GM21717 (cell line): ENCODE results near the gene TNFRSF4.

Source experiments
- ATAC-seq: cut with Tn5 transposase; IDR thresholded peaks from one replicate; pipeline ENCODE4 v1.9.1; 2021; ENCODE audit warnings: mild to moderate bottlenecking, moderate library complexity; ENCODE audit not compliant: unreplicated experiment

TNFRSF4 gene

DNA sequence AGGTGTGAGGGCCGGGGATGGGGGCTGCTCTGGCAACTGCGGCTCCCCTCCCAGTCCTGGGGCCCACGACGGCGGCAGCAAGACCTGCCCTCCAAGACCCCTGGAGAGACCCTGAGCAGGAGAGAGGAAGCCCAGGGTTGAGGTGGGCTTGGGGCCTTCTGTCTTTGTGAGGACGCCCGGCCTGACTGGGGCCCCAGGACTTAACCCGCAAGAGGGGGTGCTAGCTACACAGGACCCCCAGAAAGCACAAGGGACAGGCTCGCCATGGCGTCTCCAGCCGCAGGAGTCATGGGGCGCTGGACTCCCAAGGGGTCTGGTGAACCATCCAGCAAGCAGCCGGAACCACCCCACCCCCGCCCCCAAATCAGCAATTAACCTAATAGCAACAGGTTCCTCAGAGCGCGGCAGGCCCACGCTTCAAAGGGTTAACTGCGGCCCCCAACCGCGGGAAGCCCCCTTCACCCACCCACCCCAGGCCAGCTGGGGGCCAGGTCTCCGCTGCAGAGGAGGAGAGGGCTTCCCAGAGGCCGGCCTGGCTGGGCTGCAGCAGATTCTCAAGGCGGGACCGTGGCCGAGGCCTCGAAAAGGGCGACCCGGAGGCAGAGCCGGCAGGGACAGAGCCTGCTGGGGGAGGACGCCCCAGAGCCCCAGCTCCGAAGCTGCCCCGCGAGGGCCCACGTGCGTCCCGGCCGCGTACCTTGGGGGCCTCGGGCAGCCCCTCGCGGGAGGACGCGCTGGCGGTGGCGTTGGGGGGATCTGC is 32.0 kb upstream of the TNFRSF4 start:
- no peak for ATAC-seq

DNA sequence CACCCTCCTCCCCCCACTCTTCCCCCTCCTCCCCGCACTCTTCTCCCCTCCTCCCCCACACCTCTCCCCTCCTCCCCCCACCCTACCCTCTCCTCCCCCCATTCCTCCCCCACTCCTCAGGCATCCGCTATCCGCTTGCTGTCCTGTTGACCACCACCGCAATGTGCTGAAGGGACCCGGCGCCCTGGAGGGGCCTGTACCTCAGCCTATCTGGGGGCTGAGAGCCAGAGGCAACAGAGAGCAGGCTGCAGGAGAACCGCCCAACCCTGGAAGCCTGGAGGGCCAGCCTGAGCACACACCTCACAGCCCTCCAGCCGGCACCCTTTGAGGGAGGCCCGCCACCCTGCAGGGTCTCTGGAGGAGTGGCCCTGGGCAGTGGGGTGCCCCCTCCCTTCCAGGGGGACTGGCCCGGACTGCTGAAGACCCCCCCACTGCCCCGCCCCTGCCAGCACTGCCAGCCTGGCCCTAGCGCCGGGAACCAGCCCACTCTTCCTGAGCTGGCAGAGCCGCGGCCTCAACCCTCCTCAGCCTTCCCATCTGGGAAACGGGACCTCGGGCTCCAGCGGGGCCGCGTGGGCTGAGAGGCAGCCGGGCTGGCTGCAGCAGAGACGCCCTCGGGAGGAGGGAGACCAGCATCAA is 31.3 kb upstream of the TNFRSF4 start:
- no peak for ATAC-seq

- ATAC-seq: no peak
Observed at GRCh38 chr1:1244192-1244811, 30.3 kb upstream of the TNFRSF4 start.

DNA sequence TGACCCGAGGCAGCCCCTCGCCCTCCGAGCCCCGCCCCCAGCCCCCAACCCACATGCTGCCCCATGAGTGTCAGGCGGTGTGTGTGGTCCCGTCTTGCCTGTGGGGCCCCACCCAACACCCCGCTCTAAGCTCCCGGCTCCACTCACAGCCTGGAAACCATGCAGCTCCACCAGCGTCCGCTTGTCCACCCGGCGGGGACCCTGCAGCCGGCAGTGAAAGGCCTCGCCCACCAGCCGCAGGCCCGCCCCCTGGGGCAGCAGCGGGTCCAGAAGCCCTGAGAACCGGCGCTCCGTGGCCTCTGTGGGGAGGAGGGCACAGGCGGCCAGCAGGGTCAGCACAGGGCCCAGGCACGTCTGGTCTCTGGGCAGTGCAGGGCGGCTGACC is 29.8 kb upstream of the TNFRSF4 start:
- no peak for ATAC-seq

DNA sequence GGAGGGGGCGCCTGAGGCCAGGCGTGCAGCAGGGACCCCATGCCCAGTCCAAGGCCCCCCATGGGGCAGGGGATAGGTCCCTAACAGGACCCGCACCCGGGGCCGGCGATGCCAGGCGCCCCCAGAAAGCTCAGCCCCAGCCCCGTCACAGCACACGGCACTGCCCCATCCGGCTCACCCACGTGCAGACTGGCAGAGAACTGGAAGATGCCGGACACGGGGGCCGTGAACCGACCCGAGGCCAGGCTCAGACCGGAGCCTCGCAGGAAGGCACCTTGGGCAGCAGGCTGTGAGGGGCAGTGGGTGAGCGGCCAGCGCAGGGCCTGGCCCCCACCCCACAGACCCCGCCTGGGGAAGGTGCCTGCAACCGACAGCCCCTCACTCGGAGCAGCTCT is 29.3 kb upstream of the TNFRSF4 start:
- no peak for ATAC-seq

- ATAC-seq: no peak
Observed at GRCh38 chr1:1242461-1243265, 28.7 kb upstream of the TNFRSF4 start.

GRCh38 chr1:1241588-1242219 is 27.8 kb upstream of the TNFRSF4 start:
- no peak for ATAC-seq

DNA sequence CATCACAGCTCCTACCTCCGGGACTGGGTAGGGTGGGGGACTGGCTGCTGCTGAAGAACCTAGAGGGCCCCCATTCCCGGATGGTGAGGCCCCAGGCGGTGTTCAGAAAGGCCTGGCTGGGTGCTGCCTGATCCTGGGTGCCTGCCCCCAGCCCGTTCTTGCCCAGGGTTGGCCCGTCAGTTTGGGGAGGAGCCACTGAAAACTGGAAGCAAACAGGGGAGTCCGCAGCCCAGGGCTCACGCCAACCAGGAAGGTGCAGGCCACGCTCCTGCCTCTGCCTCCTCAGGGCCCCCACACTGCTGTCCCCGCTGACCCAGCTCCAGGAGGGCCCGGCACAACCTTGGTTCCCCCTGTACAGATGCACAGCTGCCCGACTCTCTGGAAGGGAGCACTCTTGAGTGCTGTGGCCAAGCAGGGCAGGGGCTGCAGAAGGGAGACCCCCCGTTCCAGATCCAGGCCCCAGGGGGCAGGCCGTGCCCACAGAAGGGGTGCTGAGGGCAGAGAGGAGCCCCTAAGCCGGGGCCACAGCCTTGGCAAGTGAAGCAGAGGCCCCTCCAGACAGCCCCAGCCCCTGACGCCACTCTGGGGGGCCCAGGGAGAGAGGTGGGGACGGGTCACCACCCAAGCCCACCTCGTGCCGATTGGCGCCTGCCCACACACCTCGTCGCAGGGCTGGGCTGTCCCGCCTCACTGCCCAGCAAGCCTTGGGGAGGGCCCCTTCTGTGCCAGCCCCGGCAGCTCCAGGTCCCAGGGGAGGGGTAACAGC is 27.1 kb upstream of the TNFRSF4 start:
- no peak for ATAC-seq

GRCh38 chr1:1240348-1240732 is 26.4 kb upstream of the TNFRSF4 start:
- ATAC-seq: no peak

DNA sequence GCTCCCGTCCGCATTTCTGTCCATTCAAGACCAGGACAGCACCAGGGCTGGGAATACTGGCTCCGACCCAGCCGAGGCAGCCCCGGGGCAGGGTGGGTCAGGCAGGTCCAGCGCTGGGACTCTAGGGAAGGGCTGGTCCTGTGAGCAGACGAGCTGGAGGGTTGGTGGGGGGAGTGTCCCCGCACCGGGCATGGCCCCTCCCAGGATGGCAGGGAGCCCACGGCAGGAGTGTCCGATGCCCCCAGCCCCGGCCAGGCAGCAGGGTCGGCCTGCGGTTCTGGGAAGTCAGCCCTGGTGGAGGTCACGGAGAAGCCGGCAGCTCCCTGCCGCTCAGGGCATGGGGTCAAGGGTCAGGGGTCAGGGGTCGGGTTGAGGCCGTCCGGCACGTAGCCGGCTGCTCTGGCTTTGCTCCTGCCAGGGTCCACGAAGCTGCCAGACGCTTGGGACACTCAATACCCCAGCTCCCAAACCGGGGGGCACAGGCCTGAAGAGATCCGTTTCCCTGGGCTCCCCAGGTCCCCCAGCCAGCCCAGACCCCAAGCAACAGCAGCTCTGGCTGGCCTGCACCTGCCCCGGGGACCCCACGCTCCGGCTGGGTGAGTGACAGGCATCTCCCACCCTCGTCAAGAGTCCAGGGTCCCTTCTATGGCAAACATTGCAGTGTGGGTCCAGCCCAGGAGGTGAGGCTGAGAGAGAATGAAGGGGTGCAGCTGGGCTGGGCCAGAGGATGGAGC is 25.8 kb upstream of the TNFRSF4 start:
- no peak for ATAC-seq

- no peak for ATAC-seq
Observed at GRCh38 chr1:1239227-1239613, 25.3 kb upstream of the TNFRSF4 start.

GRCh38 chr1:1238702-1239178 is 24.8 kb upstream of the TNFRSF4 start:
- ATAC-seq: no peak

DNA sequence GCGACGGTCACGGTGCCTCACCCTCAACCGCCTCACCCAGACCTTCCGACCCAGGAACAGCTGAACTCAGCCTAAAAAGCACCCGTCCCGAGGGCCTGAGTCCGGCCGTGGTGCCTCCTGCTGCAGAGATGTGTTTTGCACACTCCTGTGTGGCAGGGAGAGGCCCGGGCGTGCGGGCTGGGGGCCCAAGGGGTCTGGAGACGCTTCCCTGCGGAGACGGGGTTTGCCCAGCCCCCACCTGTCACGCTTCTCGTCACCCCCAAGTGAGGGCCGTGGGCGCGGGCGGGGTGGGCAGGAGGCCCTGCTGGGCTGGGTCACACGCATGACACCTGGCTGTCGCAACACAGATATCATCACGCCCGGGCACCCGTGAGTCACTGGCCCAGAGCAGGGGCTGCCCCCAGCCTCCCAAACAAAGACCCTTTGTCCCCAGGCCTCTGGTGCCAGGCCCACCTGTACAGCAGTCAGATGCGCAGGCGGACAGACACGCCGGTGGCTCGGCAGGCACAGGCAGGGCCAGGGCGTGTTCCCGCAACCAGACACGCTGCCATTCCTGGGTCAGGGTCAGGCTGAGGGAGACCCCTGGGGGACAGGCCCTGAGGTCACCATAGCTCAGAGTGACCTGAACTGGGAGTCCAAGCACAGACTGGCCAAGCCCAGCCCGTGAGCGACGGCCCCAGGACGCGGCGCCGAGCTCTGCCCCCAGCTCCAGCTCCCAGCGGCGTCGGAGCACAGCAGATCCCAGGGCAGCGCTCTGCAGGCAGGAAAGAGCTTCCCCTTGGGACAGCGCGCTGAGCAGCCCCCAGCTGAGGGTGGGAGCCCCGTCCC is 24.1 kb upstream of the TNFRSF4 start:
- no peak for ATAC-seq

DNA sequence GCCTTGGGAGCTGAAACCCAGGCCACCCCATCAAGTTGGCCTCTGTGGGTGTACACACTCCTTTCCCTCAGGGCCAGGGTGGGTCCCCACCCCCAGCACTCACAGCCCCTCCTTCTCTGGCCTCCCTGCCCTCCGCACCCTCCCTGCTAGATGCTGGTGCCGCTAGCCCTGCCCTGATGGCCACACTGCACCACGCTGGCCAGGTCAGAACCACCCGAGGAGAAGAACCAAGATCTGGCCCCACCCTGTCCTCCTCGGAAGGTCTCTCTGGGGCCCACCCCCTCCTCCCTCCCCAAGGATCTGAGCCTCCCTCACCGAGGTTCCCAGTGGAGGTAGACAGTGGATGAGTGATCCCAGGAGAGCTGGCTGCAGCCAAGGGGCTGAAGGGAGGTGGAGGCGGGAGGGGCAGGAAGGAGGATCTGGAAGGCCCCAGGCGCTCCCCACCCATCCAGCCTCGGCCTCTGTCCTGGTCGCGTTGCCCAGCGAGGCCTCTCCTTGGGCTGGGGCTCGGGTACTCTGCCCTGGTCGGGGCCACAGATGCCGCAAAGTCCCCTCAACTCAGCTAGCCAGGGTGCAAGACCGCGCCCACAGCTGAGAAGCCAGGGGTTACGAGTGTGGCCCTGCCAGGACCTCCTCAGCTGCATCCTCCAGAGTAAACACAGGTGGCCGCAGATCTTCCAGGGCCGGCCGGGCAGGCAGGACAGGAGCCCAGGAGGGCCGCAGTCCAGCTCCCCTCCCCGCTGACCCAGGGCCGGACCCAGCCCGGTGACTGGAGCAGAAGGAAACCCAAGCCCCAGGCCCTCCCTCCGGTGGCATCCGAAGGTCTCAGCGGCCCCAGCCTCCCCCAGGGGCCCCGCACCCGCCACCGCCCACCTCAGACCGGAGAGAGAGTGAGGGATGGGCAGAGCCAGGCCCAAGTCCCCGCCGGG is 23.3 kb upstream of the TNFRSF4 start:
- no peak for ATAC-seq

DNA sequence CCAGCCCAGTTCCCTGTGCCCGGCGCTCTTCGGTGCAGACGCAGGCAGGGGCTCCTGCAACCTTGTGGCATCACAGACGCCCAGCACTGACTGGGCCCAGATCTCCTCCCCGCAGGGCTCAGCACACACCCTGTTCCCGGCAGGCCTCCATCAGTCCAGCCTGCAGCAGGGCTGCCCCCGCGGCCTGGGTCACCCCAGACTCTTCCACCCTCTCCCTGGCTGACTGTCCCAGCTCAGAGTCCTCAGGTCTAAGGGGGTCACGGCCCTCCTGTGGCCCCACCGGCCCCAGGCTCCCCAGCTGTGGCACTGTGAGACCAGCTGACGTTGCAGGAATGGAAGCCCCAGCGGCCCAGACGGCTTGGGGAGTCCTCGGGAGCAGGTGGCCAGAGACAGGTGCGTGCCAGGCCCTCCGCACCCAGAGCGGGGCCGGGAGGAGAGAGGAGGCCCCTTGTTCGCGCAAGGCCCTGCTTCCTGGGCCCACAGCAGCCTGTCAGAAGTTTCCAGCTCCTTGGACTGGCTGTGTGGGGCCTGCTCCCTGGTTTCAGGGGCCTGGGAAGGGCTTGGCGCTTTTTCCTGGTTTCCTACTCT is 22.3 kb upstream of the TNFRSF4 start:
- ATAC-seq: no peak

DNA sequence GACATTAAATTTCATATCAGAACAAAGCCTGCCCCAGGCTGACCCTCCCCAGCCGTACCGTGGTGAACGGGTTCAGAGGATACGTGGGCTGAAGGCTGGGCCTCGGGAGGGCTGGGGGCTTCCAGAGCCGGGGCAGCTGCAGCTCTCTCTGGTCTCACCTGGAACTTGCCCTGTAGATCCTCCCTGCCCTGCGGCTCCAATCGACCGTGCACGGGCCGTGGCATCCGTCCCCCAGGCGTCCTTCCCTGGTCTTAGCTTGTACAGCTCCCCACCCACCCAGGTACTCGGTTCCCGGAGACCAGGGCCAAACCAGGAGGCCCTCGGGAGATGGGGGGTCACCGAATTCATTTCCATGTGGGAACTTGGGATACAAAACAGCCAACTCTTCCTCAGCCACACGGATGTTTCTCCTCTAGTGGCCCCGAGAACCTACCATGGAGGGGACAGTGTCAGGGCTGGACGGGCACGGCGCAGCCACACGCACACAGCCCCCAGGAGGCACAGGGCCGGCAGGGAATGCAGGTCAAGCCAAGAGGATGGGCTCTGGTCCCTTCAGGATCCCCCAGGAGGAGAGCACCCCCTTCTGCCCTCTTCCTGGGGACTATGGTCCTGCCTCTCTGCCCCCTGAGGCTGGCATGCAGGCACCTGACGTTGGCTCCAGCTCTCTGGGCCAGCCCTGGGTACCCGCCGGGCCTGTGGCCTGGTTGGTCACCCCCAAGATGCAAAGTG is 21.2 kb upstream of the TNFRSF4 start:
- no peak for ATAC-seq
